GM12878 (cell line): ENCODE data around the gene PPP1R7. TPM values are rescaled to one million over a fixed set of nuclear protein-coding genes. Genes with fewer than 3 reads are reported as not detected.

Experiments
- ATAC-seq: fragments of 200-7000 bp; cut with Tn5 transposase; 3 replicates; pipeline ENCODE4 v1.9.1; 2020; ENCODE audit warnings: mild to moderate bottlenecking, moderate library complexity
- BruUV-seq: library from RNA; stranded (reverse); fragments of 400-500 nt; replicated peaks from 2 replicates; lab custom pipeline; 2021; lab: Mats Ljungman, UMichigan
- CTCF ChIA-PET: fragments of 300-600 bp; sonication (Branson Sonifier 250); formaldehyde crosslinking; extraction: SDS; loops from one replicate; lab custom pipeline; 2021; ENCODE audit warnings: inconsistent platforms; lab: Yijun Ruan, JAX
- POLR2A ChIA-PET: fragments of 350-600 bp; formaldehyde crosslinking; extraction: SDS; loops from one replicate; lab custom pipeline; 2021; ENCODE audit warnings: inconsistent platforms; lab: Charles Lee
- RAD21 ChIA-PET: fragments of 300-600 bp; sonication (Branson Sonifier 250); formaldehyde crosslinking; loops from one replicate; lab custom pipeline; 2023; ENCODE audit warnings: antibody characterized with exemption; ENCODE audit not compliant: unreplicated experiment; lab: Charles Lee
- SMC1A ChIA-PET: fragments of 300-600 bp; sonication (Branson Sonifier 250); formaldehyde crosslinking; loops from one replicate; lab custom pipeline; 2023; ENCODE audit not compliant: unreplicated experiment, uncharacterized antibody; lab: Charles Lee
- DNase-seq: peaks from one replicate; pipeline ENCODE4 v3.0.0-alpha.2; 2011; ENCODE audit warnings: low read depth, low spot score
- FAIRE-seq: peaks from 3 replicates; lab custom pipeline; 2011; peaks lifted over from hg19 to GRCh38; lab: Jason Lieb, UNC
- H2AFZ ChIP-seq: 2 replicates; pipeline ENCODE4 v1.6.0; 2011; ENCODE audit warnings: low read depth, low read length, control low read depth; ENCODE audit not compliant: control insufficient read depth
- H3K27ac ChIP-seq: 2 replicates; pipeline ENCODE4 v1.5.1; 2011; ENCODE audit warnings: control low read depth; ENCODE audit not compliant: control insufficient read depth, insufficient read depth
- H3K27me3 ChIP-seq, 2 experiments: replicated peaks in 1 of 2; 2 replicates each; pipeline versions ENCODE4 v1.6.0 to v1.6.1; 2011; ENCODE audit warnings: low read length in 1 of 2; ENCODE audit not compliant: control insufficient read depth in 2 of 2, insufficient read depth in 2 of 2
- H3K36me3 ChIP-seq, 2 experiments: 2 replicates each; pipeline ENCODE4 v1.5.1; 2011; ENCODE audit warnings: low read length in 1 of 2; ENCODE audit not compliant: control insufficient read depth in 2 of 2, insufficient read depth in 2 of 2
- H3K4me1 ChIP-seq: 2 replicates; pipeline ENCODE4 v1.6.1; 2011; ENCODE audit warnings: mild to moderate bottlenecking, low read length, moderate library complexity, mixed read lengths; ENCODE audit not compliant: control insufficient read depth, insufficient read depth
- H3K4me2 ChIP-seq: 2 replicates; pipeline ENCODE4 v1.6.0; 2011; ENCODE audit warnings: control low read depth; ENCODE audit not compliant: control insufficient read depth, insufficient read depth
- H3K4me3 ChIP-seq: fragments of 200-600 bp; sonication (generic); 2 replicates; pipeline ENCODE4 v1.5.1; 2016
- H3K79me2 ChIP-seq: 2 replicates; pipeline ENCODE4 v1.6.0; 2011; ENCODE audit warnings: low read length; ENCODE audit not compliant: control insufficient read depth, insufficient read depth
- H3K9ac ChIP-seq: 2 replicates; pipeline ENCODE4 v1.8.0; 2011; ENCODE audit warnings: low read length, control low read depth, mixed read lengths; ENCODE audit not compliant: control insufficient read depth, insufficient read depth
- H3K9me3 ChIP-seq: replicated peaks from 3 replicates; pipeline ENCODE4 v1.5.1; 2011; ENCODE audit warnings: mild to moderate bottlenecking, low read length; ENCODE audit not compliant: control insufficient read depth, insufficient read depth
- H4K20me1 ChIP-seq: 2 replicates; pipeline ENCODE4 v1.6.0; 2011; ENCODE audit not compliant: control insufficient read depth, insufficient read depth
- BACH1 ChIP-seq: fragments of 450-650 bp; IDR thresholded peaks from 2 replicates; pipeline ENCODE4 v1.6.1; 2017; ENCODE audit warnings: mild to moderate bottlenecking, borderline replicate concordance
- CBFB ChIP-seq: IDR thresholded peaks from 2 replicates; pipeline ENCODE4 v1.6.1; 2016; ENCODE audit warnings: antibody characterized with exemption, low read depth
- DPF2 ChIP-seq: fragments of 450-650 bp; IDR thresholded peaks from 2 replicates; pipeline ENCODE4 v1.6.1; 2017; ENCODE audit warnings: mild to moderate bottlenecking
- FOXM1 ChIP-seq: IDR thresholded peaks from 2 replicates; pipeline ENCODE4 v1.6.1; 2012; ENCODE audit warnings: low read depth, mild to moderate bottlenecking, inconsistent platforms, low read length, moderate library complexity
- GABPA ChIP-seq: IDR thresholded peaks from 2 replicates; pipeline ENCODE4 v1.6.1; 2014; ENCODE audit warnings: antibody characterized with exemption, low read depth, mild to moderate bottlenecking, inconsistent platforms
- IKZF1 ChIP-seq: fragments of 450-650 bp; conservative IDR thresholded peaks from 2 replicates; pipeline ENCODE4 v1.6.1; 2017; ENCODE audit warnings: antibody characterized with exemption, mild to moderate bottlenecking
- IKZF2 ChIP-seq, 2 experiments: fragments of 450-650 bp; IDR thresholded peaks; 2 replicates each; pipeline ENCODE4 v1.6.1; 2017; ENCODE audit warnings: mild to moderate bottlenecking in 2 of 2, moderate library complexity in 2 of 2
- IRF4 ChIP-seq: IDR thresholded peaks from 2 replicates; pipeline ENCODE4 v1.6.1; 2011; ENCODE audit warnings: low read depth, low read length
- JUNB ChIP-seq: IDR thresholded peaks from 2 replicates; pipeline ENCODE4 v1.6.1; 2016; ENCODE audit warnings: antibody characterized with exemption, mild to moderate bottlenecking
- MEF2A ChIP-seq: IDR thresholded peaks from 2 replicates; pipeline ENCODE4 v1.6.1; 2011; ENCODE audit warnings: low read depth, mild to moderate bottlenecking, low read length, moderate library complexity; ENCODE audit not compliant: insufficient read depth
- MTA2 ChIP-seq: fragments of 450-650 bp; IDR thresholded peaks from 2 replicates; pipeline ENCODE4 v1.6.1; 2016; ENCODE audit warnings: low read depth, mild to moderate bottlenecking, moderate library complexity
- POU2F2 ChIP-seq: IDR thresholded peaks from 3 replicates; pipeline ENCODE4 v1.6.1; 2011; ENCODE audit warnings: low read depth, mild to moderate bottlenecking, low read length, borderline replicate concordance
- RUNX3 ChIP-seq: IDR thresholded peaks from 2 replicates; pipeline ENCODE4 v1.6.1; 2012; ENCODE audit warnings: low read length, inconsistent platforms
- STAT1 ChIP-seq: fragments of 450-650 bp; conservative IDR thresholded peaks from 2 replicates; pipeline ENCODE4 v1.6.1; 2014; ENCODE audit warnings: antibody characterized with exemption, mild to moderate bottlenecking
- YBX1 ChIP-seq: fragments of 450-650 bp; IDR thresholded peaks from 2 replicates; pipeline ENCODE4 v1.6.1; 2016; ENCODE audit warnings: antibody characterized with exemption
- WGBS: methylation state at CpG from one replicate; pipeline ENCODE4 v1.1.6; 2016; ENCODE audit warnings: low lambda C conversion rate; ENCODE audit not compliant: insufficient replicate concordance, insufficient coverage; ENCODE audit errors: missing lambda C conversion rate; 5-methylcytosine and 5-hydroxymethylcytosine counted together
- in situ Hi-C: fragments of 300-500 bp; cut with MboI; formaldehyde crosslinking; loops from 9 replicates; pipeline ENCODE4 v1.14.3; 2018; ENCODE audit warnings: mixed read lengths
- intact Hi-C: fragments of 100-400 bp; cut with micrococcal nuclease; formaldehyde crosslinking; loops from one replicate; pipeline ENCODE4 v1.14.2; 2022; ENCODE audit not compliant: unreplicated experiment
- polyA plus RNA-seq, 11 experiments: library from polyadenylated mRNA; depleted of rRNA in 4 of 11; unstranded in 6 of 11; stranded (reverse) in 5 of 11; fragments of >200 nt; fragmentation: Nextera tagmentation in 4 of 11; fragmentation: Illumina TruSeq in 1 of 11; extraction: Ambion mirVana in 4 of 11; extraction: Trizol in 1 of 11; gene quantifications; 1 replicate in 1 of 11; 2 replicates in 10 of 11; pipeline versions ENCODE4 v1.2.1 to v1.2.3, GENCODE V29; 2011 to 2016; ENCODE audit warnings: inconsistent platforms in 2 of 11, missing spikeins in 2 of 11, low read depth in 1 of 11
- total RNA-seq, 4 experiments: library from RNA; depleted of rRNA in 3 of 4; stranded (reverse); fragments of >200 nt in 3 of 4; fragmentation: Illumina TruSeq in 1 of 4; extraction: Trizol in 1 of 4; gene quantifications; 2 replicates each; pipeline versions ENCODE4 v1.2.1 to v1.2.3, GENCODE V29; 2013 to 2021
- TF ChIP-seq, protein P1 (sequence below): IDR thresholded peaks from 2 replicates; pipeline ENCODE4 v1.6.1; 2011; ENCODE audit warnings: low read depth, mild to moderate bottlenecking, low read length, moderate library complexity, borderline replicate concordance; ENCODE audit errors: extremely low read depth

The PPP1R7 gene
- total and polyA plus RNA-seq, 10 of the 15 experiments (the other 5 are each of a cell fraction or from before 2014, with no cell fraction given) = 78.5 to 174 (median 93.7) TPM

DNA sequence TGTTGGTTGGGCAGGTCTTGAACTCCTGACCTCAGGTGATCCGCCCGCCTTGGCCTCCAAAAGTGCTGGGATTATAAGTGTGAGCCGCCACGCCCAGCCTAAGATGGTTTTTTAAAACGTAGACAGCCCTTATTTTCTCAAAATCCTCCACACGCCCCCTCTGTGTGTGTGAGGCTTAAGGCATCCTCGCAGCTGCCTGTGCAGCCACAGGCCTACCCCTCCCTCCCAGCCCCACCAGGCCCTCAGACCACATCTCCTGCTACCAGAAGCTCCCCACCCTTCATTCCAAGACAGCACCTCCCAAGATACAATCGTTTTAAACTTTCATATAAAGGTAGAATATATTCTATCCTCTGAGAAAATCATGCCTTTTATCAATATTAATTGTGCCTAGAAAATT is 43.0 kb downstream of the PPP1R7 start (continued):
- TF ChIP-seq YBX1 (no peak), FOXM1 (no peak), STAT1 (no peak), IKZF1 (no peak), DPF2 (no peak), POU2F2 (no peak), MTA2 (no peak)
- TF ChIP-seq, protein P1, sequence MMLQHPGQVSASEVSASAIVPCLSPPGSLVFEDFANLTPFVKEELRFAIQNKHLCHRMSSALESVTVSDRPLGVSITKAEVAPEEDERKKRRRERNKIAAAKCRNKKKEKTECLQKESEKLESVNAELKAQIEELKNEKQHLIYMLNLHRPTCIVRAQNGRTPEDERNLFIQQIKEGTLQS = no peak
- TF ChIP-seq, all 136 proteins: peak for 0

DNA sequence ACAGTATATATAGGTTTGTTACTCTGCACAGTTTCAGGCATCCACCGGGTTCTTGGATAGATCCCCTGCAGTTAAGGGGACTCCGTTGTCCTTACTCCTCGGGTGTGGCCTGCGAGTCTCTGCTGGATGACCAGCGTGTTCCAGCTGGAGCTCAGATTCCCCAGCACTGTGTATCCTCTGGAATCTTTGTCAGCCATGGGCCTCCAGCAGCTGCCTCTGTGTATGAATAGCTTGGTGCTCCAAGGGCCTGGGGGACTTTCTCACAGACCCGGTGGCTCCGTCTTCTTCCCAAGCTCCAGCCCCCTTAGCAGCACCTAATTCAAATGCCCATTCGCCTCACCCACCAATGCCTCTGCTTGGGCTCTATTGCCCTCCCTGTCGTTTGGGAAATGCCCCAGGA is 44.5 kb downstream of the PPP1R7 start:
- SMC1A ChIA-PET = no interaction called here
- Histone ChIP-seq H3K4me3 (no peak overlapping the region), H3K27me3 (no peaks in the 10 kb centered on the region), H3K4me2 (no peak overlapping the region), H3K9ac (no peak overlapping the region), H3K79me2 (no peaks in the 10 kb centered on the region)
- intact Hi-C loops = no loop called here
- no peak for ATAC-seq
- TF ChIP-seq MEF2A (no peak), IKZF2 (IDR thresholded peaks at IDR 0.05) (no peak), RUNX3 (no peak), IRF4 (no peak), POU2F2 (no peak), JUNB (no peak), BACH1 (no peak), GABPA (no peak), CBFB (no peak)
- TF ChIP-seq, all 136 proteins: peak for 0
- no peaks in the 10 kb centered on the region for H4K20me1 ChIP-seq
- in situ Hi-C loops = no loop called here
- no peak overlapping the region for H2AFZ ChIP-seq
- no TSS peak for BruUV-seq
- H3K36me3 ChIP-seq = no peaks in the 10 kb centered on the region
- WGBS = 62% methylated on average over 9 of the region's 9 CpGs
- ChIA-PET RAD21 (no interaction called here), CTCF (no interaction called here), POLR2A (no interaction called here)
- no peak for DNase-seq
- H3K9me3 ChIP-seq = no peaks in the 10 kb centered on the region
- no peak for FAIRE-seq
- no peaks in the 10 kb centered on the region for H3K4me1 ChIP-seq
- no peak overlapping the region for H3K27ac ChIP-seq
